GM12873 (cell line): ENCODE measurements around the gene KIAA0586.

Experiments used
- TF ChIP-seq, protein P1 (sequence below): IDR thresholded peaks from 2 replicates; pipeline ENCODE4 v1.5.1; 2012; ENCODE audit warnings: low read depth, mild to moderate bottlenecking, moderate library complexity, low read length, control low read depth; ENCODE audit not compliant: insufficient read depth; ENCODE audit errors: missing control alignments

The KIAA0586 gene

GRCh38 chr14:58568322-58568721 is 140.8 kb downstream of the KIAA0586 start:
- TF ChIP-seq, protein P1, sequence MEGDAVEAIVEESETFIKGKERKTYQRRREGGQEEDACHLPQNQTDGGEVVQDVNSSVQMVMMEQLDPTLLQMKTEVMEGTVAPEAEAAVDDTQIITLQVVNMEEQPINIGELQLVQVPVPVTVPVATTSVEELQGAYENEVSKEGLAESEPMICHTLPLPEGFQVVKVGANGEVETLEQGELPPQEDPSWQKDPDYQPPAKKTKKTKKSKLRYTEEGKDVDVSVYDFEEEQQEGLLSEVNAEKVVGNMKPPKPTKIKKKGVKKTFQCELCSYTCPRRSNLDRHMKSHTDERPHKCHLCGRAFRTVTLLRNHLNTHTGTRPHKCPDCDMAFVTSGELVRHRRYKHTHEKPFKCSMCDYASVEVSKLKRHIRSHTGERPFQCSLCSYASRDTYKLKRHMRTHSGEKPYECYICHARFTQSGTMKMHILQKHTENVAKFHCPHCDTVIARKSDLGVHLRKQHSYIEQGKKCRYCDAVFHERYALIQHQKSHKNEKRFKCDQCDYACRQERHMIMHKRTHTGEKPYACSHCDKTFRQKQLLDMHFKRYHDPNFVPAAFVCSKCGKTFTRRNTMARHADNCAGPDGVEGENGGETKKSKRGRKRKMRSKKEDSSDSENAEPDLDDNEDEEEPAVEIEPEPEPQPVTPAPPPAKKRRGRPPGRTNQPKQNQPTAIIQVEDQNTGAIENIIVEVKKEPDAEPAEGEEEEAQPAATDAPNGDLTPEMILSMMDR, result no peak

GRCh38 chr14:58571256-58571655 is 143.7 kb downstream of the KIAA0586 start:
- TF ChIP-seq, protein P1, result no peak

DNA sequence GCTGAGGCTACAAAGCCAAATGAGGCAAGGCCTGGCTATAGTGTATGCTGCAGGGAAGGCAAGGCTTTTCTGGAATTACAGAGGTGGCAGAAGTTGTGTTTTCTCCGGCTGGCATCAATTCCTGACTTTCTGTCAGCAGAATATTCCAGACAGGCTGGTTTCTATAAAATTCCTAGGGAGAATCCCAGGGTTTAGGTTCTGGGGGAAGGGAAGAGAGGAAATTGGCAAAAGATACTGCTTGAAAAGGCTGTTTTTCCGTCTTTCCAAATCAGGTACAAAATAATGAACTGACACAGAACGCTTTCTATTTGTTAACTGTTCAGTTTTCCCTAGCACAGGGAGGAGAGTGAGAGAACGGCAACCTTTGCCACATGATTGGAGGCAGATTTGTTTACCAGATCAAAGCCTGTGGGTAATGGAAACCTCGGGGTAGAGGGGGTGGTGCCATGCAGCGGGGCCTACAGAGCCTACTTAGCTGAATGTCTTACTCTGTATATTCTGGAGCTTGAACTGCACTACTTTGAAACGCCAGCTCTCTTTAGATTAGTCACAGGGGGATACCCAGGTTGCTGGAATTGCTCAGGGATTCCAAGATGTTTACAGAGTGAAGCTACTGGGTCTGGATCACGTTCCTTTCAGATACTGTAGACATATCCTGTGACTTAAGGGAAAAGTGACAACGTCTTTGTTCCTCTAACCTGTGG is 144.4 kb downstream of the KIAA0586 start:
- TF ChIP-seq, protein P1, result no peak

GRCh38 chr14:58572473-58572853 is 144.9 kb downstream of the KIAA0586 start:
- TF ChIP-seq, protein P1, result no peak

- TF ChIP-seq, protein P1, result no peak
These were observed 145.3 kb downstream of the KIAA0586 start for GRCh38 chr14:58572863-58573262.

DNA sequence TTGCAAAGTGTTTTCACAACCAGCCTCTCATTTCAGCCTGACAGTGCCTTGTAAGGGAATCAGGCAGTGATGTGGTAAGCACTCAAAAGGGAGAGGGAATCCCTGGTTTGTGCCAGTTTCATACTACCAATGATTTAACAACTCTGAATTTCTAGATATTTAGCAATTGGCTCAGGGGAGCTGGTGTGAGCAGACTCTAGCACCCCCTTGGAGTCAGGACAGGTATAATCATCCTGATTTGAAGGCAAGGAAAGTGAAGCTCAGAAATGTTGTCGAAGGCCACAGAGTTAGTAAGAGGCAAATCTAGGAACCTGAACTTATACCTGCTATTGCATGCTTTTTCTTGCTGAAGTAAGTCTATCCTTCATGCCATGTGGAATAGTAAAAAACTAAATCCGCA is 147.1 kb downstream of the KIAA0586 start:
- TF ChIP-seq, protein P1, result peak; percentile 10

GRCh38 chr14:58575956-58576355 is 148.4 kb downstream of the KIAA0586 start:
- TF ChIP-seq, protein P1, result no peak
